ENCODE data around the gene COQ8B. TPM values are rescaled to one million over a fixed set of nuclear protein-coding genes. Genes with fewer than 3 reads are reported as not detected.

COQ8B gene
- polyA plus RNA-seq, 1 donor (not counting 4 experiments of a cell fraction or from before 2014, with no cell fraction given) = 11.0 TPM

- dilution Hi-C loops (cut with MboI; ENCODE audit: extremely low pct_ligation_motif_present, low sequenced_read_pairs) = no loop called here
- Histone ChIP-seq H3K27me3 (ENCODE audit: control insufficient read depth, extremely low read depth, insufficient read depth, low read length) (no peaks in the 10 kb centered on the region), H3K27ac (ENCODE audit: control insufficient read depth, insufficient read depth, low read length) (no peak overlapping the region)
These were observed 46.2 kb upstream of the COQ8B start for GRCh38 chr19:40762754-40763470.

DNA sequence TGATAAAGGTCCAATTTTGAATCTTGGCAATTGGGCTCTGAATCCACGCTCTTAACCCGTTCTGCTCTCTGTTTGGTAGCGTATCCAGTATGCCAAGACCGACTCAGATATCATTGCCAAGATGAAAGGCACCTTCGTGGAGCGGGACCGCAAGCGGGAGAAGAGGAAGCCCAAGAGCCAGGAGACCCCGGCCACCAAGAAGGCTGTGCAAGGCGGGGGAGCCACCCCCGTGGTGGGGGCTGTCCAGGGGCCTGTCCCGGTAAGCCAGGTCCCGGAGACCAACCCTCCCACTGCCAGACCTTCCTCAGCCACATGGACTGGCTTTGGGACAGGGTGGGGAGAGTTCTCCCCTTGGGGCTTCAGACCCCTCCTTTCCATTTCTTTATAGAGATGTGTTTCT, 42.7 kb upstream of the COQ8B start:
- Histone ChIP-seq H3K9me1 (ENCODE audit: control insufficient read depth, extremely low read depth, insufficient read depth, low read length) (peaks cover 9% of the 10 kb centered on the region), H3K4me3 (ENCODE audit: control insufficient read depth in 2 of 3, extremely low read depth in 1 of 3, insufficient read depth in 2 of 3, low read depth in 1 of 3, low read length in 3 of 3) (no peak overlapping the region), H3K9me3 (ENCODE audit: control insufficient read depth, low read depth, low read length) (no peaks in the 10 kb centered on the region), H3K79me2 (ENCODE audit: control insufficient read depth, insufficient read depth, low read length) (peaks cover 62% of the 10 kb centered on the region), H3K4me1 (ENCODE audit: control insufficient read depth, extremely low read depth, insufficient read depth, low read length) (peaks cover 24% of the 10 kb centered on the region), H3K4me2 (ENCODE audit: control insufficient read depth, extremely low read depth, insufficient read depth, low read depth, low read length) (no peak overlapping the region), H3K9ac (ENCODE audit: control insufficient read depth, extremely low read depth, insufficient read depth, low read length) (no peak overlapping the region), H3K27me3 (ENCODE audit: control insufficient read depth, extremely low read depth, insufficient read depth, low read length) (no peaks in the 10 kb centered on the region), H4K20me1 (ENCODE audit: control insufficient read depth, extremely low read depth, insufficient read depth, low read length) (peaks cover 22% of the 10 kb centered on the region), H3K27ac (ENCODE audit: control insufficient read depth, insufficient read depth, low read length) (no peak overlapping the region), H2AFZ (ENCODE audit: control insufficient read depth, low read length) (no peak overlapping the region), H3K36me3 (ENCODE audit: control insufficient read depth in 2 of 2, extremely low read depth in 1 of 2, insufficient read depth in 2 of 2, low read length in 2 of 2) (peaks cover 57 to 78% of the 10 kb centered on the region in 2 experiments)
- dilution Hi-C loops (cut with MboI; ENCODE audit: extremely low pct_ligation_motif_present, low sequenced_read_pairs) = no loop called here
- FAIRE-seq = no peak
- TF ChIP-seq CTCF (optimal IDR thresholded peaks at IDR 0.05 in 1 of 3, IDR thresholded peaks at IDR 0.05 in 1 of 3, conservative IDR thresholded peaks at IDR 0.05 in 1 of 3; ENCODE audit: extremely low read depth in 1 of 3, insufficient read depth in 2 of 3, low read length in 3 of 3) = no peak
- TF ChIP-seq EZH2 (IDR thresholded peaks at IDR 0.05; ENCODE audit: low read length) = no peak
- no peak for DNase-seq (ENCODE audit: low read depth, low spot score)

More at GRCh38 chr19:40762754-40763470, 46.2 kb upstream of the COQ8B start:
- peaks cover 59 to 62% of the 10 kb centered on the region in 2 experiments for H3K36me3 ChIP-seq (ENCODE audit: control insufficient read depth in 2 of 2, extremely low read depth in 1 of 2, insufficient read depth in 2 of 2, low read length in 2 of 2)
- no peak overlapping the region for H2AFZ ChIP-seq (ENCODE audit: control insufficient read depth, low read length)
- DNase-seq (ENCODE audit: low read depth, low spot score) (no peak), FAIRE-seq (no peak)
- no peaks in the 10 kb centered on the region for H3K4me1 ChIP-seq (ENCODE audit: control insufficient read depth, extremely low read depth, insufficient read depth, low read length)
- no peak overlapping the region for H3K9ac ChIP-seq (ENCODE audit: control insufficient read depth, extremely low read depth, insufficient read depth, low read length)
- H3K4me2 ChIP-seq (ENCODE audit: control insufficient read depth, extremely low read depth, insufficient read depth, low read depth, low read length) = no peak overlapping the region
- TF ChIP-seq CTCF (optimal IDR thresholded peaks at IDR 0.05 in 1 of 3, IDR thresholded peaks at IDR 0.05 in 1 of 3, conservative IDR thresholded peaks at IDR 0.05 in 1 of 3; ENCODE audit: extremely low read depth in 1 of 3, insufficient read depth in 2 of 3, low read length in 3 of 3) (no peak), EZH2 (IDR thresholded peaks at IDR 0.05; ENCODE audit: low read length) (no peak)
- H3K4me3 ChIP-seq (ENCODE audit: control insufficient read depth in 2 of 3, extremely low read depth in 1 of 3, insufficient read depth in 2 of 3, low read depth in 1 of 3, low read length in 3 of 3) = no peak overlapping the region
- no peaks in the 10 kb centered on the region for H3K9me1 ChIP-seq (ENCODE audit: control insufficient read depth, extremely low read depth, insufficient read depth, low read length)
- H4K20me1 ChIP-seq (ENCODE audit: control insufficient read depth, extremely low read depth, insufficient read depth, low read length) = peaks cover 2% of the 10 kb centered on the region
- H3K79me2 ChIP-seq (ENCODE audit: control insufficient read depth, insufficient read depth, low read length) = peaks cover 29% of the 10 kb centered on the region
- no peaks in the 10 kb centered on the region for H3K9me3 ChIP-seq (ENCODE audit: control insufficient read depth, low read depth, low read length)

All from keratinocyte (primary cell).